Mesodermal cell (in vitro differentiated cells): Measurements from ENCODE around the gene MAPKAP1.

ENCODE experiments used
- H3K27ac ChIP-seq: 2 replicates; pipeline ENCODE4 v1.7.0; 2013; ENCODE audit warnings: mild to moderate bottlenecking, low read depth, low read length, moderate library complexity; ENCODE audit not compliant: severe bottlenecking
- H3K36me3 ChIP-seq: 2 replicates; pipeline ENCODE4 v1.7.1; 2013; ENCODE audit warnings: mild to moderate bottlenecking, low read length, moderate library complexity; ENCODE audit not compliant: control insufficient read depth, insufficient read depth
- H3K4me1 ChIP-seq: one replicate; pipeline ENCODE4 v1.7.1; 2013; ENCODE audit warnings: mild to moderate bottlenecking, low read length; ENCODE audit not compliant: insufficient read depth, control insufficient read depth, poor library complexity, severe bottlenecking
- H3K4me3 ChIP-seq: 2 replicates; pipeline ENCODE4 v1.7.0; 2013; ENCODE audit warnings: low read length, control low read depth, mild to moderate bottlenecking; ENCODE audit not compliant: insufficient read depth, poor library complexity, severe bottlenecking; ENCODE audit errors: extremely low read depth
- H3K9me3 ChIP-seq: 2 replicates; pipeline ENCODE4 v1.7.1; 2013; ENCODE audit warnings: mild to moderate bottlenecking, low read length, moderate library complexity; ENCODE audit not compliant: control insufficient read depth
- WGBS, 2 experiments: methylation state at CpG; one replicate each; pipeline ENCODE4 v1.1.5; 2013; ENCODE audit warnings: missing lambda C conversion rate in 2 of 2; ENCODE audit not compliant: insufficient coverage in 2 of 2; 5-methylcytosine and 5-hydroxymethylcytosine counted together

The MAPKAP1 gene

DNA sequence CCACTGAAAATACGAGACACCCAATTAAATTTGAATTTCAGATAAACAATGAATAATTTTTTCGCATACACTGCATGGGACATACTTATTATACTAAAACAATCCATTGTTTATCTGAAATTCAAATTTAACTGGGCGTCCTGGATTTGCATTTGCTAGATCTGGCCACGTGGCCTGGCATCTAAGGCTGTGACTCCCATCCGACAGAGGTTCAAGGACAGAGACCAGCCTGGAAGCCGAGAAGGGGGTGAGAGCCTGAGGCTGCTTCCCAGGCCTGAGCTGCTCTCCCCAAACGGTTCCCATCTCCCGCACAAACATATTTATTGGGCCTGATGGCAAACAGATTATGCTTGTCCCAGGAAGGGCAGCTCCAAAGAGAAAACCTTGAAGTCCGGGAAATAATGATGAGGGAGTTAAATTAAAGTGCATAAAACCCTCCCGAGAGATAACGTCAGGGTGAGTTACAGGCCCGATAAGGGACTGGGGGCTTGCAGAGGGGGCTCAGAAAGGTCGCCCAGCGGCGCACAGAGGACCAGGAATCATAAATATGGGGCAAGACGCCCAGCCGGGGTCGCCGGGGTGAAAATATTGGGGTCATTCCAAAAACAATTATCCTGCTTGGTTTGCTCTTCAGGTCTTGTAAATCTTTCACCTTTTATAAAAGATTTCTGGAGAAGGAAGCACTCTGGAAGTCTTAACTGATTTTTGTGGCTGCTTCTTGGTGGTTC is 281.7 kb downstream of the MAPKAP1 start:
- no peaks in the 10 kb centered on the region for H3K36me3 ChIP-seq
- no peak overlapping the region for H3K4me3 ChIP-seq
- H3K27ac ChIP-seq = no peak overlapping the region
- WGBS, 2 experiments = 93 to 98% methylated on average over 16 to 17 of the region's 19 CpGs
- H3K9me3 ChIP-seq = no peaks in the 10 kb centered on the region
- no peaks in the 10 kb centered on the region for H3K4me1 ChIP-seq

DNA sequence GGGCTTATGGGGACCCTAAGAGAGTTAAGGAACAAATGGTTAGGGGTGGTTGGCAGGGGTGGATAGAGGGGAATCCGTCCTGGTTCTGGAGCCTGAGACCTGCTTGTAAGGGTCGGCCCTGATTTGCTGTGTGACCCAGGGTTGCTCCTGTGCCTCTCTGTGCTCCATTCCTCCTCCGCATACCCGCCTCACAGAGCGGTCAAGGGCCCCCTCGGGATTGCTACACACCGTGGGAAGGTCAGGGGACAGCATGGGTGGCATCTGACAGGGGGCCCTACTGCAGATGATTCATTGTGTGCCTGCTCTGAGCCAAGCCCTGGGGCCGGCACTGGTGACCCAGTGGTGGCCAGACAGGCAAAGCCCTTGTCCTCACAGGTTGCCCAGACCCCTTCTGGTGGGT is 283.0 kb downstream of the MAPKAP1 start:
- 81 to 90% methylated on average over 7 to 8 of the region's 8 CpGs for WGBS, 2 experiments
- H3K4me3 ChIP-seq = no peak overlapping the region
- H3K27ac ChIP-seq = no peak overlapping the region
- H3K9me3 ChIP-seq = no peaks in the 10 kb centered on the region
- H3K4me1 ChIP-seq = no peaks in the 10 kb centered on the region
- no peaks in the 10 kb centered on the region for H3K36me3 ChIP-seq

DNA sequence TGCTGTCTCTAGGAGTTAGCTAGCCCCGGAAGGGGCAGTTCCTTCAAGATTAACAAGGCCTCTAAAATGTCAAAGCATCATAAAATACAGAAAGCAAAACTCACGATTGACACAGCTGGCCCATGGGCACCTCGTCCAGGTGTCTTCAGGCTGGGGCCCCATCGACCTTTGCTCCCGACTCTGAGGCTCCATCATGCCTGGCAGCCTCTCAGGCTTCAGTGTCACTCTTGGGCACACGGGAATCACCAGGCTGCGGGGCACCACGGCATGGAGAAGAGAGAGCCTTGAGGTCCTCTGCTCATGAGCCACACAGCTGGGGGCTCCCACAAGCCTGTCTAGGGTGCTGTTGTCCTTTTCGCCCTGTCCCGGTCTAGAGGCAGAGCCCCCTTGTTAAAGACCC is 284.2 kb downstream of the MAPKAP1 start:
- H3K4me3 ChIP-seq = no peak overlapping the region
- no peaks in the 10 kb centered on the region for H3K36me3 ChIP-seq
- H3K27ac ChIP-seq = no peak overlapping the region
- WGBS, 2 experiments = 93% methylated on average over 9 to 10 of the region's 10 CpGs
- no peaks in the 10 kb centered on the region for H3K9me3 ChIP-seq
- no peaks in the 10 kb centered on the region for H3K4me1 ChIP-seq

DNA sequence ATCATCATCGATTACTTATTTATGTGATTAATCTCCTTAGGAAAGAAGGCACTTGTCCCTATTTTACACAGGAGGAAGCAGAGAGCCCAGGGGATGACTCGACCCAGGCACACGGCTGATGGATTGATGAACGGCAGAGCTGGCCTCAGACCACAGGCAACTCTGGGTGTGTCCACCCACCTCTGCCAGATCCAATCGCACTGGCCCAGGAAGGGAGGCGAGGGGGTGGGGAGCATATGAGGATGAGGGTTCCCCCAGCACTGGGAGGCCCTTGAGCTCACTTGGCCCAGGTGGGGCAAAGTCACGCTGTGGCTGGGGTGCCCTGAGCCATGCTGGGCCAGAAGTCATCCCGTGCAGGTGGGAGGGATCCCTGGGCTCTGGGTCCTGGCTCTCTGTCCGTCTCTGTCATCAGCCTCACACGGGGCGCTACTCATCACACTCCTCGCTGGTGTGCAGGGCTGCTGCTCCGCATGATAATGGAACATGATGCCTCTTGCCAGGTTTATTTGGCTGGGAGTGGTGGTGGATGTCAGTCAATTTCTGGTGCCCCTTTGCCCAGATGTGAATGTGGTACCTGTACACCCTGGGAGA is 285.3 kb downstream of the MAPKAP1 start:
- Histone ChIP-seq H3K4me1 (no peaks in the 10 kb centered on the region), H3K36me3 (no peaks in the 10 kb centered on the region), H3K4me3 (no peak overlapping the region), H3K27ac (no peak overlapping the region), H3K9me3 (no peaks in the 10 kb centered on the region)
- WGBS, 2 experiments = 91 to 92% methylated on average over 11 to 12 of the region's 13 CpGs

DNA sequence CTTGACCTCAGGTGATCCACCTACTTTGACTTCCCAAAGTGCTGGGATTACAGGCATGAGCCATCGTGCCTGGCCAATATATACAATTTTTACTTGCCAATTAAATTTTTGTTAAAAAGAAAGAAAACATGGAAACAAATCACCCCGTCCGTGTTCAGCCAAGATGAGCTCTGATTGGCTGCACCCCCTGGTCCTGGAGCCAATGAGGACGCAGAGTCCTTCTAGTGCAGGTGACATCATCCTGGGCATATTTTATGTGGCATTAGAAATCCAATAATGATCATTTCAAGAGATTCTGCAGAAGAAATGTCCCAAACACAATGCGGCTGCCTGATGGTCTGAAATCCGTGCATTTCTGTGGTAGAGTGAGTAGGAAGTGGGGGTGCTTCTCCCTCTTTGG is 285.8 kb downstream of the MAPKAP1 start:
- no peak overlapping the region for H3K27ac ChIP-seq
- no peak overlapping the region for H3K4me3 ChIP-seq
- 95 to 100% methylated on average over 4 of the region's 6 CpGs for WGBS, 2 experiments
- H3K36me3 ChIP-seq = no peaks in the 10 kb centered on the region
- H3K4me1 ChIP-seq = no peaks in the 10 kb centered on the region
- no peaks in the 10 kb centered on the region for H3K9me3 ChIP-seq

DNA sequence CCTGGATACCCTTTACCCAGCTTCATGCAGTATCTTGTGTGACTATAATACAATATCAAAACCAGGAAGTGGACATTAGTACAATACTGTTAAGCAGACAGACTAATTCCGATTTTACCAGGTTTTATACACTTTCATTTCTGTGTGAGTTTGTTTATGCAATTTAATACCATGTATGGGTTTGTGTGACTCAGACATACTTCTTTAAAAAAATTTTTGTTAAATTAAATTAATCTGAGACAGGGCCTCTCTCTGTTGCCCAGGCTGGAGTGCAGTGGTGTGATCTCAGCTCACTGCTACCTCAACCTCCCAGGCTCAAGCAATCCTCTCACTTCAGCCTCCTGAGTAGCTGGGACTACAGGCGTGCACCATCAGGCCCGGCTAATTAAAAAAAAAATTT is 288.6 kb downstream of the MAPKAP1 start:
- no peaks in the 10 kb centered on the region for H3K36me3 ChIP-seq
- H3K4me1 ChIP-seq = no peaks in the 10 kb centered on the region
- H3K27ac ChIP-seq = no peak overlapping the region
- no peak overlapping the region for H3K4me3 ChIP-seq
- WGBS, 2 experiments = no CpG with 5 or more reads among the region's 3 CpGs
- H3K9me3 ChIP-seq = no peaks in the 10 kb centered on the region

DNA sequence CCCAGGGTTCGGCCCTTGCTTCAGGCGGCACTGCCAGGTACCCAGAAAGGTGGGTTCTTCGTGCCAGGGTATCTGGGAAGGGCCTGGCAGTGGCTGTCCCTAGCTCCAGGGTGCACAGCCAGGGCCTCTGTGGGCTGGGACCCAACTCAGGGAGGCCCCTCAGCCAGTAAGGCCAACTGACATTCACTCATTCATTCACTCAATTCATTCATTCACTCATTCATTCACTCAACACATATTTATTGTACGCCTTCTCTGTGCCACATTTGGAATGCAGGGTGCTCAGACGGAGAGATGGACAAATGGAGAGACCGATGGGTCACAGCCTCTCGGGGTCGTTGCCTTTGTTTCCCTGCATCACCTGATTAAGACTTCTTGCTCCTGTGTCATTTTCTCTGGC is 290.5 kb downstream of the MAPKAP1 start:
- WGBS, 2 experiments = 97 to 98% methylated on average over 5 to 8 of the region's 8 CpGs
- no peak overlapping the region for H3K27ac ChIP-seq
- no peaks in the 10 kb centered on the region for H3K36me3 ChIP-seq
- no peaks in the 10 kb centered on the region for H3K4me1 ChIP-seq
- H3K4me3 ChIP-seq = no peak overlapping the region
- no peaks in the 10 kb centered on the region for H3K9me3 ChIP-seq

DNA sequence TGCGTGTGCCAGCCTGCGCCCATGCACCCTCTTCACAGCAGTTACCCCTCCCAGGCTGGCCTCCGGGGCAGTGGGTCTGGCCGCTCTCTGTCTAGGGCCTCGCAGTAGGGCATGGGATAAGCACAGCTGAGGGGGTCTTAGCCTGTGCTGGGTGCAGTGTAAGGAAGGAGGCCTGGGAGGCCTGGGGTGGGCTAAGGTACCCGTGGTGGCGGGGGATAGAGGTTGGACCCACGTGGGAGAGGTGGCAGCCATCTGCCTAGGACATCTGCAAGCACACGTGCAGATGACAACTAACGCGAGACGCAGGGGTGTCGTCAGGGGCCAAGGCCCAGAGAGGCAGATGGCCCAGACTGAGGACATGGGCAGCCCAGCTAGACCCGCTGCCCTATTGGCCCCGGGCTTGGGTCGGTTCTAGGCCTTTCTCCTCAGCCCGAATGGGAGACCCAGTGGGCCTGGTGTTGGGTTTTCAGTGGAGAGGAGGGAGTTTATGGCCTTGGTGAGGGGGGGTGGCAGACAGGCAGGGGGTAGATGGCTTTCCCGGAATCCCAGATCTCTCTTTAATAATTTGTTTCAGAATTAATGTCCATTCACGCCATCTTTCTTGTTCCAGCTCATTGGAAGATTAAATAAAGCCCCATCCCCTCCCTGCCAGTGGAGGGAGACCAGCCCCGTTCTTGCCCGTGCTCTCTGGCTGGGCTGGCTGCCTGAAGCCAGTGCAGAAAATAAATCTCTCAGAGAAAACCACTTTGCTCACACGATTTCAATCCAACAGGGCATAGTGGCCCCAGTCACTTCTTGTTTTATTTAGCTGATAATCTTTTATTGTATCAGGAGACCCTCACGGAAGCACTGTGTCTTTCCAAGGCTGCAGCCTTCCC is 291.2 kb downstream of the MAPKAP1 start:
- no peaks in the 10 kb centered on the region for H3K9me3 ChIP-seq
- H3K4me3 ChIP-seq = no peak overlapping the region
- H3K36me3 ChIP-seq = no peaks in the 10 kb centered on the region
- 90 to 93% methylated on average over 13 to 16 of the region's 23 CpGs for WGBS, 2 experiments
- no peaks in the 10 kb centered on the region for H3K4me1 ChIP-seq
- no peak overlapping the region for H3K27ac ChIP-seq

DNA sequence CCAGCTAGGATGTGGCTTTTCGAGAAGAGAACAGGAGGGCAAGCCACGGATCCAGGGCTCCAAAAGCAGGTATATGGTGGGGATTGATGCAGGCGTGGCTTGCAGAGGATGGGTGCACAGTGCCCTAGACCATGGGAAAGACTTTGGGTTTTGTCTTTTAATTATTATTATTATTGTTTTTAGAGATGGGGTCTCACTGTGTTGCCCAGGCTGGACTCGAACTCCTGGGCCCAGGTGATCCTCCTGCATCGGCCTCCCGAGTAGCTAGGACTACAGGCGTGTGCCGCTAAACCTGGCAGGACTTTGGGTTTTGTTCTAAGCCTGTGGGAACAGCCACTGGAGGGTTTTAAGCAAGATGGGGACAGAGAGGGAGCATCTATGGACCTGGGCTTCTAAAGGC is 293.4 kb downstream of the MAPKAP1 start:
- WGBS, 2 experiments = 92 to 94% methylated on average over 7 to 8 of the region's 8 CpGs
- Histone ChIP-seq H3K4me3 (no peak overlapping the region), H3K9me3 (no peaks in the 10 kb centered on the region), H3K4me1 (no peaks in the 10 kb centered on the region), H3K27ac (no peak overlapping the region), H3K36me3 (no peaks in the 10 kb centered on the region)

DNA sequence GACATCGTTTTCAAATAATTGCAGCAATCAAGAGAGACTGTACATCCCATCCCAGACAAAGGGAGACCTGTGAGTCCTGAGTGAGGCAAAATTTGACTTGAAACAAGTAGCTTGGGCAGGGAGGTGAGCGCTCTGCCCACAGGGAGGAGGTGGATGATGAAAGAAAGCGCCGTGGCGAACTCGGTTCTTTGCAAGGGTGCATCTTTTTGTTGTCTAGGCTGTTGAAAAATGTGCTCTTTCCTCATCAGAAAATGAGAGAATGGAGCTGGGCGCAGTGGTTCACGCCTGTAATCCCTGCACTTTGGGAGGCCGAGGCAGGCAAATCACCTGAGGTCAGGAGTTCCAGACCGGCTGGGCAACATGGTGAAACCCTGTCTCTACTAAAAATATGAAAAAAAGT is 294.8 kb downstream of the MAPKAP1 start:
- Histone ChIP-seq H3K36me3 (no peaks in the 10 kb centered on the region), H3K4me1 (peaks cover 3% of the 10 kb centered on the region), H3K9me3 (no peaks in the 10 kb centered on the region), H3K4me3 (no peak overlapping the region), H3K27ac (no peak overlapping the region)
- 92% methylated on average over 10 of the region's 10 CpGs for WGBS, 2 experiments
